ENCODE results near the gene SLC35G4. TPM values are rescaled to one million over a fixed set of nuclear protein-coding genes. Genes with fewer than 3 reads are reported as not detected.

SLC35G4 gene
- total RNA-seq, 4 donors from 2014 or later, result not detected

GRCh38 chr18:11658989-11659388 is 49.6 kb downstream of the SLC35G4 start:
- WGBS, 2 donors, result 85 to 88% methylated on average over 6 of the region's 6 CpGs
- H3K27ac ChIP-seq, result no peak overlapping the region
- no peaks in the 10 kb centered on the region for H3K36me3 ChIP-seq
- no peaks in the 10 kb centered on the region for H3K9me3 ChIP-seq
- no peaks in the 10 kb centered on the region for H3K27me3 ChIP-seq
- intact Hi-C loops (cut with DNase I), result no loop called here
- no peak for DNase-seq
- H3K4me1 ChIP-seq, result peaks cover 0 to 4% of the 10 kb centered on the region in 2 donors
- TF ChIP-seq CTCF (IDR thresholded peaks at IDR 0.05) (no peak), POLR2A (IDR thresholded peaks at IDR 0.05) (no peak)
- no peak overlapping the region for H3K4me3 ChIP-seq (replicated peaks in 1 of 3)

Small RNA genes within 50 kb of the gene (microRNA-seq; reads per million reads assigned to microRNA genes)
- not detected for gene MIR7153

Small RNA genes within 50 kb of the gene (small RNA-seq; reads per million reads assigned to genes)
- not detected for gene AP001120.4

Other genes with a start within 250 kb of the SLC35G4 start
- gene GNAL, start 79.7 kb downstream of the SLC35G4 start, total RNA-seq, result 10 to 100 TPM; 22.8 to 30.4 (median 26.5) TPM
- gene CHMP1B, start 241.8 kb downstream of the SLC35G4 start, total RNA-seq, result 10 to 100 TPM; 75.4 to 99.5 (median 85.9) TPM

All from thyroid gland (tissue), 4 donors.